ENCODE data around the gene DPPA5. TPM values are rescaled to one million over a fixed set of nuclear protein-coding genes. Genes with fewer than 3 reads are reported as not detected.
A peak's percentile ranks its signal among the peaks of the same experiment; 100 is the strongest.
"Not testable (repeated sequence)": the region's sequence is repeated elsewhere in the genome, so short reads cannot be mapped to it uniquely, and the experiment has no call there.

The DPPA5 gene
- total and polyA plus RNA-seq, 2 of the 13 experiments (the other 11 are each of a cell fraction or from before 2014, with no cell fraction given), result not detected

GRCh38 chr6:73392188-73392587 is 38.1 kb upstream of the DPPA5 start:
- H3K27ac ChIP-seq (ENCODE audit: extremely low read length, insufficient read depth, low read length); H3K79me2 ChIP-seq (ENCODE audit: insufficient read depth, low read length); H3K4me3 ChIP-seq (replicated peaks in 1 of 3; ENCODE audit: insufficient read depth in 1 of 3, low read depth in 2 of 3, low read length in 3 of 3); BruUV-seq (replicated peaks); H3K9me3 ChIP-seq (ENCODE audit: low read length); H4K20me1 ChIP-seq (ENCODE audit: insufficient read depth, low read length); FAIRE-seq; DNase-seq (ENCODE audit: low spot score); H3K36me3 ChIP-seq (replicated peaks in 1 of 2; ENCODE audit: control insufficient read depth in 1 of 2, insufficient read depth in 2 of 2, low read length in 2 of 2); ATAC-seq; H3K9ac ChIP-seq (ENCODE audit: insufficient read depth, low read depth, low read length); H3K4me2 ChIP-seq (ENCODE audit: low read depth, low read length); H2AFZ ChIP-seq (ENCODE audit: low read length); intact Hi-C loops (cut with micrococcal nuclease; ENCODE audit: unreplicated experiment); H3K27me3 ChIP-seq (ENCODE audit: control insufficient read depth in 1 of 2, insufficient read depth in 2 of 2, low read length in 2 of 2); POLR2A ChIA-PET; in situ Hi-C loops (cut with HindIII; ENCODE audit: extremely low pct_ligation_motif_present, low pct_unique_long_range_greater_than_20kb); CTCF ChIA-PET (ENCODE audit: low intra/inter-chr PET ratio, low total read pairs); H3K4me1 ChIP-seq (ENCODE audit: insufficient read depth, low read length); TF ChIP-seq LCORL (CRISPR knock-in tag; IDR thresholded peaks at IDR 0.05): not testable (repeated sequence)
- 10% methylated on average over 4 of the region's 4 CpGs for WGBS (ENCODE audit: low lambda C conversion rate)
- peak; percentile 87 for TF ChIP-seq LCORL (IDR thresholded peaks at IDR 0.05)

DNA sequence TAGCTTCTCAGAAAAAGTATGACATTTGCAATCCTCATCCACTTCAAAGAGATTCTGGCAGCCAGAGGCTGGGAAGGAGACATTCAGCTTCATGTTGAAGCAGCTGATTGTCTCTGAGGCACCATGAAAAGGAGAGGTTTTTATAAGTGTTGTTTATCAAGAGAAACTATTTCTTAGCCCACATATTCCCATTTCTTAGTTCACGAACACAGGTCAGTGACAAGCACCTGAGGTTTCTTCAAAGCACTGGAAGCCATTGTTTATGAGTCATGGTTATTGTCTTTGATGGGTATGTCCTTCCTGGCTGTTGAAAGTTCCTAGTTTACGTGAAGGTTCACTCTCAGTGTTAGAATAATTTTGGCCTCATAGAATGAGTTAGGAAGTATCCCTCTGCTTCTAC is 37.6 kb upstream of the DPPA5 start:
- ChIA-PET CTCF (ENCODE audit: low intra/inter-chr PET ratio, low total read pairs) (no interaction called here), POLR2A (no interaction called here)
- H3K9ac ChIP-seq (ENCODE audit: insufficient read depth, low read depth, low read length), result no peak overlapping the region
- peaks cover 0 to 6% of the 10 kb centered on the region in 2 experiments; a peak in 3 of 5 replicates for H3K27me3 ChIP-seq (ENCODE audit: control insufficient read depth in 1 of 2, insufficient read depth in 2 of 2, low read length in 2 of 2)
- H3K4me1 ChIP-seq (ENCODE audit: insufficient read depth, low read length), result 0 out of 2 replicates have a peak, but pooled peaks cover 6% of the 10 kb centered on the region
- no peaks in the 10 kb centered on the region for H3K9me3 ChIP-seq (ENCODE audit: low read length)
- BruUV-seq (replicated peaks), result no TSS peak
- ATAC-seq (no peak), DNase-seq (ENCODE audit: low spot score) (no peak), FAIRE-seq (no peak)
- WGBS (ENCODE audit: low lambda C conversion rate), result 15% methylated on average over 2 of the region's 2 CpGs
- H3K79me2 ChIP-seq (ENCODE audit: insufficient read depth, low read length), result no peaks in the 10 kb centered on the region
- TF ChIP-seq TGIF2 (CRISPR knock-in tag; IDR thresholded peaks at IDR 0.05) (no peak), DPF2 (CRISPR knock-in tag; IDR thresholded peaks at IDR 0.05; ENCODE audit: borderline replicate concordance, low read depth) (no peak), ZBTB1 (CRISPR knock-in tag; IDR thresholded peaks at IDR 0.05; ENCODE audit: borderline replicate concordance) (no peak), ZNF800 (CRISPR knock-in tag; IDR thresholded peaks at IDR 0.05) (no peak), ETV6 (CRISPR knock-in tag; conservative IDR thresholded peaks at IDR 0.05) (no peak)
- TF ChIP-seq, protein P1, sequence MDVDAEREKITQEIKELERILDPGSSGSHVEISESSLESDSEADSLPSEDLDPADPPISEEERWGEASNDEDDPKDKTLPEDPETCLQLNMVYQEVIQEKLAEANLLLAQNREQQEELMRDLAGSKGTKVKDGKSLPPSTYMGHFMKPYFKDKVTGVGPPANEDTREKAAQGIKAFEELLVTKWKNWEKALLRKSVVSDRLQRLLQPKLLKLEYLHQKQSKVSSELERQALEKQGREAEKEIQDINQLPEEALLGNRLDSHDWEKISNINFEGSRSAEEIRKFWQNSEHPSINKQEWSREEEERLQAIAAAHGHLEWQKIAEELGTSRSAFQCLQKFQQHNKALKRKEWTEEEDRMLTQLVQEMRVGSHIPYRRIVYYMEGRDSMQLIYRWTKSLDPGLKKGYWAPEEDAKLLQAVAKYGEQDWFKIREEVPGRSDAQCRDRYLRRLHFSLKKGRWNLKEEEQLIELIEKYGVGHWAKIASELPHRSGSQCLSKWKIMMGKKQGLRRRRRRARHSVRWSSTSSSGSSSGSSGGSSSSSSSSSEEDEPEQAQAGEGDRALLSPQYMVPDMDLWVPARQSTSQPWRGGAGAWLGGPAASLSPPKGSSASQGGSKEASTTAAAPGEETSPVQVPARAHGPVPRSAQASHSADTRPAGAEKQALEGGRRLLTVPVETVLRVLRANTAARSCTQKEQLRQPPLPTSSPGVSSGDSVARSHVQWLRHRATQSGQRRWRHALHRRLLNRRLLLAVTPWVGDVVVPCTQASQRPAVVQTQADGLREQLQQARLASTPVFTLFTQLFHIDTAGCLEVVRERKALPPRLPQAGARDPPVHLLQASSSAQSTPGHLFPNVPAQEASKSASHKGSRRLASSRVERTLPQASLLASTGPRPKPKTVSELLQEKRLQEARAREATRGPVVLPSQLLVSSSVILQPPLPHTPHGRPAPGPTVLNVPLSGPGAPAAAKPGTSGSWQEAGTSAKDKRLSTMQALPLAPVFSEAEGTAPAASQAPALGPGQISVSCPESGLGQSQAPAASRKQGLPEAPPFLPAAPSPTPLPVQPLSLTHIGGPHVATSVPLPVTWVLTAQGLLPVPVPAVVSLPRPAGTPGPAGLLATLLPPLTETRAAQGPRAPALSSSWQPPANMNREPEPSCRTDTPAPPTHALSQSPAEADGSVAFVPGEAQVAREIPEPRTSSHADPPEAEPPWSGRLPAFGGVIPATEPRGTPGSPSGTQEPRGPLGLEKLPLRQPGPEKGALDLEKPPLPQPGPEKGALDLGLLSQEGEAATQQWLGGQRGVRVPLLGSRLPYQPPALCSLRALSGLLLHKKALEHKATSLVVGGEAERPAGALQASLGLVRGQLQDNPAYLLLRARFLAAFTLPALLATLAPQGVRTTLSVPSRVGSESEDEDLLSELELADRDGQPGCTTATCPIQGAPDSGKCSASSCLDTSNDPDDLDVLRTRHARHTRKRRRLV (CRISPR knock-in tag; IDR thresholded peaks at IDR 0.05), result no peak
- no peak overlapping the region for H3K4me3 ChIP-seq (replicated peaks in 1 of 3; ENCODE audit: insufficient read depth in 1 of 3, low read depth in 2 of 3, low read length in 3 of 3)
- H2AFZ ChIP-seq (ENCODE audit: low read length), result no peak overlapping the region
- no peaks in the 10 kb centered on the region for H3K36me3 ChIP-seq (replicated peaks in 1 of 2; ENCODE audit: control insufficient read depth in 1 of 2, insufficient read depth in 2 of 2, low read length in 2 of 2)
- in situ Hi-C loops (cut with HindIII; ENCODE audit: extremely low pct_ligation_motif_present, low pct_unique_long_range_greater_than_20kb), result no loop called here
- H3K27ac ChIP-seq (ENCODE audit: extremely low read length, insufficient read depth, low read length), result no peak overlapping the region
- intact Hi-C loops (cut with micrococcal nuclease; ENCODE audit: unreplicated experiment), result no loop called here
- no peaks in the 10 kb centered on the region for H4K20me1 ChIP-seq (ENCODE audit: insufficient read depth, low read length)
- no peak overlapping the region for H3K4me2 ChIP-seq (ENCODE audit: low read depth, low read length)

Measured in HepG2 (cell line).